GM23338 (cell line): ENCODE measurements around the gene ADAMTS15.

ENCODE experiments used
- EZH2 ChIP-seq: fragments of 200-600 bp; sonication (generic); IDR thresholded peaks from one replicate; pipeline ENCODE4 v1.8.0; 2017; ENCODE audit warnings: antibody characterized with exemption, mild to moderate bottlenecking, low read depth; ENCODE audit not compliant: unreplicated experiment
- POLR2AphosphoS5 ChIP-seq: IDR thresholded peaks from 2 replicates; pipeline ENCODE4 v1.6.1; 2016; ENCODE audit warnings: antibody characterized with exemption, low read depth
- ZNF114 ChIP-seq: fragments of 250-450 bp; sonication (Bioruptor Pico); IDR thresholded peaks from 2 replicates; pipeline ENCODE4 v1.5.0; 2020; ENCODE audit warnings: mild to moderate bottlenecking, moderate library complexity
- TF ChIP-seq, protein P1 (sequence below), 2 experiments: fragments of 200-600 bp in 1 of 2; sonication (generic) in 1 of 2; conservative IDR thresholded peaks; 2 replicates each; pipeline versions ENCODE4 v1.5.1 to v1.6.1; 2016 to 2017; ENCODE audit warnings: antibody characterized with exemption in 2 of 2, low read depth in 2 of 2, mild to moderate bottlenecking in 2 of 2, moderate library complexity in 1 of 2
- TF ChIP-seq, protein P2 (sequence below): IDR thresholded peaks from one replicate; pipeline ENCODE4 v1.6.1; 2018; ENCODE audit warnings: antibody characterized with exemption; ENCODE audit not compliant: unreplicated experiment

DNA sequence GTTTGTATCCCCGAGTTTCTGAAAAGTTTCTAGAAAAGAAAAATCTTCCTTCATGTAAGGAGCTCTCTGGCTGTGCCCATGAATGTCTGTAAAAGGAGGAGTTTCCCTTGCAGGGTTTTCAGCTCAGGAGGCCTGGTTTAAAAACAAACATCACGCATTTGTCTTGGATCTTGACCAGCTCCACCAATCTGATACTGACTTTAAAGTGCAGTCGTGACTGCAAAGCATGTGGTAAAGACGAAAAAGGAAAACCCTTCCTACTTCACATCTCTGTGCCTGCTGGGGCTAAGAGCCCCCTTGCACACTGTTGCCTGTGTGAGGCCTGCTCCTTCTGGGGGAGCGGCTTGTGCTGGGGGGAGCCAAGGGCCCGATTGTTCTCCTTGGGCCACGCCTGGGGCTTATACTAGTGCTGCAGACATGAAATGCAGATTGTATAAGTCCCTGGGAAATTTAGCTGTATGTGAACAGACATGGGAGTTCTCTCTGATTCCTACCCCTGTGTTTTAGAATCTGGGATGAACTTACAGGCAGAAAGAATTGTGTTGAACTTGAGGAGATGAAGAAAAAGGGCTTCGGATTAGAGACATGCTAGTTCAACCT is 62.1 kb downstream of the ADAMTS15 start:
- TF ChIP-seq, protein P1, sequence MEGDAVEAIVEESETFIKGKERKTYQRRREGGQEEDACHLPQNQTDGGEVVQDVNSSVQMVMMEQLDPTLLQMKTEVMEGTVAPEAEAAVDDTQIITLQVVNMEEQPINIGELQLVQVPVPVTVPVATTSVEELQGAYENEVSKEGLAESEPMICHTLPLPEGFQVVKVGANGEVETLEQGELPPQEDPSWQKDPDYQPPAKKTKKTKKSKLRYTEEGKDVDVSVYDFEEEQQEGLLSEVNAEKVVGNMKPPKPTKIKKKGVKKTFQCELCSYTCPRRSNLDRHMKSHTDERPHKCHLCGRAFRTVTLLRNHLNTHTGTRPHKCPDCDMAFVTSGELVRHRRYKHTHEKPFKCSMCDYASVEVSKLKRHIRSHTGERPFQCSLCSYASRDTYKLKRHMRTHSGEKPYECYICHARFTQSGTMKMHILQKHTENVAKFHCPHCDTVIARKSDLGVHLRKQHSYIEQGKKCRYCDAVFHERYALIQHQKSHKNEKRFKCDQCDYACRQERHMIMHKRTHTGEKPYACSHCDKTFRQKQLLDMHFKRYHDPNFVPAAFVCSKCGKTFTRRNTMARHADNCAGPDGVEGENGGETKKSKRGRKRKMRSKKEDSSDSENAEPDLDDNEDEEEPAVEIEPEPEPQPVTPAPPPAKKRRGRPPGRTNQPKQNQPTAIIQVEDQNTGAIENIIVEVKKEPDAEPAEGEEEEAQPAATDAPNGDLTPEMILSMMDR (conservative IDR thresholded peaks at IDR 0.05; ENCODE audit: low read depth in 2 of 2), result no peak
- TF ChIP-seq EZH2 (no peak), POLR2AphosphoS5 (no peak), ZNF114 (CRISPR knock-in tag) (no peak)
- TF ChIP-seq, protein P2, sequence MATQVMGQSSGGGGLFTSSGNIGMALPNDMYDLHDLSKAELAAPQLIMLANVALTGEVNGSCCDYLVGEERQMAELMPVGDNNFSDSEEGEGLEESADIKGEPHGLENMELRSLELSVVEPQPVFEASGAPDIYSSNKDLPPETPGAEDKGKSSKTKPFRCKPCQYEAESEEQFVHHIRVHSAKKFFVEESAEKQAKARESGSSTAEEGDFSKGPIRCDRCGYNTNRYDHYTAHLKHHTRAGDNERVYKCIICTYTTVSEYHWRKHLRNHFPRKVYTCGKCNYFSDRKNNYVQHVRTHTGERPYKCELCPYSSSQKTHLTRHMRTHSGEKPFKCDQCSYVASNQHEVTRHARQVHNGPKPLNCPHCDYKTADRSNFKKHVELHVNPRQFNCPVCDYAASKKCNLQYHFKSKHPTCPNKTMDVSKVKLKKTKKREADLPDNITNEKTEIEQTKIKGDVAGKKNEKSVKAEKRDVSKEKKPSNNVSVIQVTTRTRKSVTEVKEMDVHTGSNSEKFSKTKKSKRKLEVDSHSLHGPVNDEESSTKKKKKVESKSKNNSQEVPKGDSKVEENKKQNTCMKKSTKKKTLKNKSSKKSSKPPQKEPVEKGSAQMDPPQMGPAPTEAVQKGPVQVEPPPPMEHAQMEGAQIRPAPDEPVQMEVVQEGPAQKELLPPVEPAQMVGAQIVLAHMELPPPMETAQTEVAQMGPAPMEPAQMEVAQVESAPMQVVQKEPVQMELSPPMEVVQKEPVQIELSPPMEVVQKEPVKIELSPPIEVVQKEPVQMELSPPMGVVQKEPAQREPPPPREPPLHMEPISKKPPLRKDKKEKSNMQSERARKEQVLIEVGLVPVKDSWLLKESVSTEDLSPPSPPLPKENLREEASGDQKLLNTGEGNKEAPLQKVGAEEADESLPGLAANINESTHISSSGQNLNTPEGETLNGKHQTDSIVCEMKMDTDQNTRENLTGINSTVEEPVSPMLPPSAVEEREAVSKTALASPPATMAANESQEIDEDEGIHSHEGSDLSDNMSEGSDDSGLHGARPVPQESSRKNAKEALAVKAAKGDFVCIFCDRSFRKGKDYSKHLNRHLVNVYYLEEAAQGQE, result no peak
